KMS-11 (cell line): Measurements from ENCODE around the gene EFNA4.

Source experiments
- H2AFZ ChIP-seq: fragments of 200-600 bp; sonication (generic); 2 replicates; pipeline ENCODE4 v1.6.1; 2016; ENCODE audit warnings: antibody characterized with exemption, mixed run types, low read depth
- H3K27ac ChIP-seq: fragments of 200-600 bp; sonication (generic); 2 replicates; pipeline ENCODE4 v1.6.1; 2016; ENCODE audit warnings: mild to moderate bottlenecking, mixed run types
- H3K27me3 ChIP-seq: fragments of 200-600 bp; sonication (generic); 2 replicates; pipeline ENCODE4 v1.6.1; 2017; ENCODE audit warnings: mild to moderate bottlenecking, low read depth, mixed run types, moderate library complexity; ENCODE audit not compliant: insufficient read depth
- H3K36me3 ChIP-seq: fragments of 200-600 bp; sonication (generic); 2 replicates; pipeline ENCODE4 v1.6.1; 2017; ENCODE audit warnings: mild to moderate bottlenecking, mixed run types; ENCODE audit not compliant: insufficient read depth
- H3K4me1 ChIP-seq: fragments of 200-600 bp; sonication (generic); 2 replicates; pipeline ENCODE4 v1.6.1; 2016; ENCODE audit warnings: mild to moderate bottlenecking, low read depth, mixed run types; ENCODE audit not compliant: poor library complexity, severe bottlenecking
- H3K4me2 ChIP-seq: fragments of 200-600 bp; sonication (generic); 2 replicates; pipeline ENCODE4 v1.7.0; 2016; ENCODE audit warnings: mild to moderate bottlenecking, mixed run types
- H3K4me3 ChIP-seq: fragments of 200-600 bp; sonication (generic); IDR thresholded peaks from 2 replicates; pipeline ENCODE4 v1.6.1; 2017; ENCODE audit warnings: low read depth, low read length, mixed read lengths; ENCODE audit not compliant: insufficient read depth
- H3K79me2 ChIP-seq: fragments of 200-600 bp; sonication (generic); 2 replicates; pipeline ENCODE4 v1.6.1; 2016; ENCODE audit warnings: low read depth, mixed run types; ENCODE audit not compliant: insufficient read depth
- H3K9ac ChIP-seq: fragments of 200-600 bp; sonication (generic); 2 replicates; pipeline ENCODE4 v1.6.1; 2016; ENCODE audit warnings: mild to moderate bottlenecking, mixed run types
- H4K20me1 ChIP-seq: fragments of 200-600 bp; sonication (generic); 2 replicates; pipeline ENCODE4 v1.6.1; 2016; ENCODE audit warnings: mild to moderate bottlenecking, mixed run types; ENCODE audit not compliant: insufficient read depth
- CTCF ChIP-seq: fragments of 200-600 bp; sonication (generic); conservative IDR thresholded peaks from 2 replicates; pipeline ENCODE4 v1.6.1; 2017; ENCODE audit warnings: low read depth, mild to moderate bottlenecking, antibody characterized with exemption, low read length, moderate library complexity, mixed read lengths

Gene EFNA4

GRCh38 chr1:155103325-155103724 lies 39.8 kb downstream of the EFNA4 start:
- H3K4me3 ChIP-seq = no peak overlapping the region
- no peak overlapping the region for H3K9ac ChIP-seq
- no peaks in the 10 kb centered on the region for H3K4me1 ChIP-seq
- no peak overlapping the region for H3K4me2 ChIP-seq
- TF ChIP-seq CTCF = no peak
- H4K20me1 ChIP-seq = no peaks in the 10 kb centered on the region
- H3K27ac ChIP-seq = no peak overlapping the region
- H2AFZ ChIP-seq = no peak overlapping the region
- no peaks in the 10 kb centered on the region for H3K36me3 ChIP-seq
- H3K79me2 ChIP-seq = no peaks in the 10 kb centered on the region
- H3K27me3 ChIP-seq = peaks cover 16% of the 10 kb centered on the region; the same call in 1 of the 2 replicates

GRCh38 chr1:155104605-155105534 lies 41.3 kb downstream of the EFNA4 start:
- no peaks in the 10 kb centered on the region for H3K36me3 ChIP-seq
- H3K4me1 ChIP-seq = no peaks in the 10 kb centered on the region
- H4K20me1 ChIP-seq = no peaks in the 10 kb centered on the region
- H3K27ac ChIP-seq = no peak overlapping the region
- H3K27me3 ChIP-seq = peaks cover 16% of the 10 kb centered on the region; the same call in 1 of the 2 replicates
- no peak for TF ChIP-seq CTCF
- H3K4me3 ChIP-seq = no peak overlapping the region
- H2AFZ ChIP-seq = no peak overlapping the region
- no peak overlapping the region for H3K9ac ChIP-seq
- no peaks in the 10 kb centered on the region for H3K79me2 ChIP-seq
- no peak overlapping the region for H3K4me2 ChIP-seq

- H3K36me3 ChIP-seq = no peaks in the 10 kb centered on the region
- H2AFZ ChIP-seq = no peak overlapping the region
- H3K4me1 ChIP-seq = no peaks in the 10 kb centered on the region
- H3K79me2 ChIP-seq = no peaks in the 10 kb centered on the region
- H3K9ac ChIP-seq = no peak overlapping the region
- no peaks in the 10 kb centered on the region for H4K20me1 ChIP-seq
- no peak overlapping the region for H3K27ac ChIP-seq
- H3K4me3 ChIP-seq = no peak overlapping the region
- H3K4me2 ChIP-seq = no peak overlapping the region
- H3K27me3 ChIP-seq = peaks cover 16% of the 10 kb centered on the region; the same call in 1 of the 2 replicates
- no peak for TF ChIP-seq CTCF
Observed at GRCh38 chr1:155105604-155106011, 42.1 kb downstream of the EFNA4 start.

GRCh38 chr1:155106862-155107261 lies 43.3 kb downstream of the EFNA4 start:
- Histone ChIP-seq H3K36me3 (no peaks in the 10 kb centered on the region), H3K27me3 (peaks cover 16% of the 10 kb centered on the region; the same call in 1 of the 2 replicates), H3K4me2 (no peak overlapping the region), H2AFZ (no peak overlapping the region), H3K9ac (no peak overlapping the region), H3K79me2 (no peaks in the 10 kb centered on the region), H3K27ac (no peak overlapping the region), H4K20me1 (no peaks in the 10 kb centered on the region), H3K4me3 (no peak overlapping the region), H3K4me1 (no peaks in the 10 kb centered on the region)
- no peak for TF ChIP-seq CTCF
